ENCODE results near the gene NOMO2.
"Not testable (repeated sequence)": the region's sequence is repeated elsewhere in the genome, so short reads cannot be mapped to it uniquely, and the experiment has no call there.

DNA sequence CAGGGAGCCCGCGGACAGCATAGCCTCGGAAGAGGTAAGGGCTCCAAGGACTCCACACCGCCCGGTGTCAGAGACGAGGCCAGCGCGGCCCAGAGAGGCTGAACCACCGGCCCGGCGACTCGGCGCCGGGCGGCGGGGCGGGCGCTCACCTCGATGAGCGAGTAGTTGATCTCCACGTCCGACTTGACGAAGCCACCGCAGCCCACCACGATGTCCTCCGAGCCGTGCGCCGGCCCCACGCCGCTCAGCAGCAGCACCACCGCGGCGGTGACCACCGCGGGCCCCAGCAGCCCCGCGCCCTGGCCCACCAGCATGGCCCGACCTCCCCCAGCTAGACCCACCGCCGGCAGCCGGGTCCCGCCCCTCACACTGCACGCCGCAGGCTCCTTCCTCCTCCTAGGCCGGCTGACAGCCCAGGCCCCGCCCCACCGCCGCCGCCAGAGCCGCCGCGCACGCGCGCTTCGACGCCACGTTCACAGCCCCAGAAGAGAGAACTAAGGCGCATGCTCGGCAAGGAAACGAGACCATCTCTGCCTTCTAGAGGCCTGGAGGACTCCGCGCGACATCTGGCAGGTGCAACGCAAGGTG is at the start of gene NOMO2:
- TF ChIP-seq POLR2A (IDR thresholded peaks at IDR 0.05): not testable (repeated sequence)
- TF ChIP-seq, protein P1, sequence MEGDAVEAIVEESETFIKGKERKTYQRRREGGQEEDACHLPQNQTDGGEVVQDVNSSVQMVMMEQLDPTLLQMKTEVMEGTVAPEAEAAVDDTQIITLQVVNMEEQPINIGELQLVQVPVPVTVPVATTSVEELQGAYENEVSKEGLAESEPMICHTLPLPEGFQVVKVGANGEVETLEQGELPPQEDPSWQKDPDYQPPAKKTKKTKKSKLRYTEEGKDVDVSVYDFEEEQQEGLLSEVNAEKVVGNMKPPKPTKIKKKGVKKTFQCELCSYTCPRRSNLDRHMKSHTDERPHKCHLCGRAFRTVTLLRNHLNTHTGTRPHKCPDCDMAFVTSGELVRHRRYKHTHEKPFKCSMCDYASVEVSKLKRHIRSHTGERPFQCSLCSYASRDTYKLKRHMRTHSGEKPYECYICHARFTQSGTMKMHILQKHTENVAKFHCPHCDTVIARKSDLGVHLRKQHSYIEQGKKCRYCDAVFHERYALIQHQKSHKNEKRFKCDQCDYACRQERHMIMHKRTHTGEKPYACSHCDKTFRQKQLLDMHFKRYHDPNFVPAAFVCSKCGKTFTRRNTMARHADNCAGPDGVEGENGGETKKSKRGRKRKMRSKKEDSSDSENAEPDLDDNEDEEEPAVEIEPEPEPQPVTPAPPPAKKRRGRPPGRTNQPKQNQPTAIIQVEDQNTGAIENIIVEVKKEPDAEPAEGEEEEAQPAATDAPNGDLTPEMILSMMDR (IDR thresholded peaks at IDR 0.05): peak in 2 of 4 experiments; percentile 41 to 48
- TF ChIP-seq POLR2AphosphoS5 (IDR thresholded peaks at IDR 0.05): peak; percentile 53
